MM.1S (cell line): ENCODE data around the gene GALNTL6.
"Not testable (repeated sequence)": the region's sequence is repeated elsewhere in the genome, so short reads cannot be mapped to it uniquely, and the experiment has no call there.

ENCODE experiments used
- DNase-seq: peaks from one replicate; pipeline ENCODE4 v3.0.0-alpha.2; 2015
- H2AFZ ChIP-seq: fragments of 300-600 bp; sonication (generic); 2 replicates; pipeline ENCODE4 v1.6.0; 2016; ENCODE audit warnings: antibody characterized with exemption, low read length
- H3F3A ChIP-seq: fragments of 300-600 bp; sonication (generic); 2 replicates; pipeline ENCODE4 v1.6.1; 2016; ENCODE audit warnings: mild to moderate bottlenecking, antibody characterized with exemption, low read length, moderate library complexity, mixed read lengths; ENCODE audit not compliant: insufficient read depth
- H3K27ac ChIP-seq: fragments of 300-600 bp; sonication (generic); 2 replicates; pipeline ENCODE4 v1.5.1; 2016; ENCODE audit warnings: mild to moderate bottlenecking, low read length
- H3K27me3 ChIP-seq: fragments of 300-600 bp; sonication (generic); replicated peaks from 2 replicates; pipeline ENCODE4 v1.6.0; 2016; ENCODE audit warnings: low read length; ENCODE audit not compliant: insufficient read depth
- H3K36me3 ChIP-seq: fragments of 300-600 bp; sonication (generic); replicated peaks from 2 replicates; pipeline ENCODE4 v1.6.1; 2016; ENCODE audit warnings: mild to moderate bottlenecking, low read length, mixed read lengths; ENCODE audit not compliant: insufficient read depth
- H3K4me1 ChIP-seq: fragments of 300-600 bp; sonication (generic); 2 replicates; pipeline ENCODE4 v1.6.1; 2016; ENCODE audit warnings: low read length, mixed read lengths
- H3K4me2 ChIP-seq: fragments of 300-600 bp; sonication (generic); 2 replicates; pipeline ENCODE4 v1.6.0; 2016; ENCODE audit warnings: low read depth, low read length
- H3K4me3 ChIP-seq: fragments of 300-600 bp; sonication (generic); 2 replicates; pipeline ENCODE4 v1.5.1; 2016; ENCODE audit warnings: low read length, mixed read lengths
- H3K79me2 ChIP-seq: fragments of 300-600 bp; sonication (generic); 2 replicates; pipeline ENCODE4 v1.6.1; 2016; ENCODE audit warnings: mixed run types, low read length, mixed read lengths
- H3K9ac ChIP-seq: fragments of 300-600 bp; sonication (generic); 2 replicates; pipeline ENCODE4 v1.6.1; 2016; ENCODE audit warnings: low read length, mixed read lengths
- H3K9me2 ChIP-seq: fragments of 300-600 bp; sonication (generic); replicated peaks from 2 replicates; pipeline ENCODE4 v1.6.1; 2016; ENCODE audit warnings: mild to moderate bottlenecking, low read length, mixed read lengths; ENCODE audit not compliant: insufficient read depth
- H3K9me3 ChIP-seq: fragments of 300-600 bp; sonication (generic); replicated peaks from 2 replicates; pipeline ENCODE4 v1.6.1; 2016; ENCODE audit warnings: mild to moderate bottlenecking, low read length, mixed read lengths; ENCODE audit not compliant: insufficient read depth
- H4K20me1 ChIP-seq: fragments of 300-600 bp; sonication (generic); 2 replicates; pipeline ENCODE4 v1.6.1; 2016; ENCODE audit warnings: mild to moderate bottlenecking, low read length, moderate library complexity, mixed read lengths; ENCODE audit not compliant: insufficient read depth
- EZH2 ChIP-seq: fragments of 300-600 bp; sonication (generic); optimal IDR thresholded peaks from 2 replicates; pipeline ENCODE3; 2017; ENCODE audit warnings: low read depth, mild to moderate bottlenecking, antibody characterized with exemption, low read length, mixed read lengths
- EZH2phosphoT487 ChIP-seq: fragments of 300-600 bp; sonication (generic); IDR thresholded peaks from 2 replicates; pipeline ENCODE4 v1.6.1; 2018; ENCODE audit warnings: antibody characterized with exemption, low read length
- TF ChIP-seq, protein P1 (sequence below): fragments of 300-600 bp; sonication (generic); IDR thresholded peaks from 2 replicates; pipeline ENCODE4 v1.5.1; 2016; ENCODE audit warnings: antibody characterized with exemption, low read length, mixed read lengths

The GALNTL6 gene

DNA sequence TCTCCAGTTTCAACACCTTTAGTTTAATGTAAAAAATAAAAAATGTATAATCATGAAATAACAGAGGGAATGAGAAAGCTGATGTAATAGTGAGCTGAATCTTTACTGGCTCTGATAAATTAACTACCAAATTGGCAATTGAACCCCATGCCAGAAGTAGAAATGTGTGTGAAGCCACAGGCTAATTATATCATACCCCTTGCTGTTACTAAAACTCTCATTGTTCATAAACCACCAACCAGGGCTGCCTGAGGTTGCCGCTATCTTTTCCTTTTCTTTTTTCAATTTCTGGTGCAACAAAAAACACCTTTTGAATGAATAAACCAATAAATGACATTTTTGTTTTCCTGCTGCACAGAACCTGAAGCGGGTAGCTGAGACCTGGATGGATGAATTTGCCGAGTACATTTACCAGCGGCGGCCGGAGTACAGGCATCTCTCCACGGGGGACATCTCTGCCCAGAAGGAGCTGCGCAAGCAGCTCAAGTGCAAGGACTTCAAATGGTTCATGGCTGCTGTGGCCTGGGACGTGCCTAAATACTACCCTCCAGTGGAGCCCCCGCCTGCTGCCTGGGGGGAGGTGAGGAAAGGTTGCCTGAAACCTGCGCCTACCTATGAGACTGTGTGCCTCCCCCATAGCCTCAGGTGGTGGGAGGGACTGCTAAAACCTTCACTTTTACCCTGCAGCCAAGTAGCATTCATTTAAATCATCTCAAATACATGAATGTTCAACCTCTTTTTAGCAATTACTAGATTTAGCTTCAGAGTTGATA, 1138.7 kb downstream of the GALNTL6 start:
- H3K79me2 ChIP-seq = no peaks in the 10 kb centered on the region
- TF ChIP-seq EZH2phosphoT487 (no peak), EZH2 (no peak)
- TF ChIP-seq, protein P1, sequence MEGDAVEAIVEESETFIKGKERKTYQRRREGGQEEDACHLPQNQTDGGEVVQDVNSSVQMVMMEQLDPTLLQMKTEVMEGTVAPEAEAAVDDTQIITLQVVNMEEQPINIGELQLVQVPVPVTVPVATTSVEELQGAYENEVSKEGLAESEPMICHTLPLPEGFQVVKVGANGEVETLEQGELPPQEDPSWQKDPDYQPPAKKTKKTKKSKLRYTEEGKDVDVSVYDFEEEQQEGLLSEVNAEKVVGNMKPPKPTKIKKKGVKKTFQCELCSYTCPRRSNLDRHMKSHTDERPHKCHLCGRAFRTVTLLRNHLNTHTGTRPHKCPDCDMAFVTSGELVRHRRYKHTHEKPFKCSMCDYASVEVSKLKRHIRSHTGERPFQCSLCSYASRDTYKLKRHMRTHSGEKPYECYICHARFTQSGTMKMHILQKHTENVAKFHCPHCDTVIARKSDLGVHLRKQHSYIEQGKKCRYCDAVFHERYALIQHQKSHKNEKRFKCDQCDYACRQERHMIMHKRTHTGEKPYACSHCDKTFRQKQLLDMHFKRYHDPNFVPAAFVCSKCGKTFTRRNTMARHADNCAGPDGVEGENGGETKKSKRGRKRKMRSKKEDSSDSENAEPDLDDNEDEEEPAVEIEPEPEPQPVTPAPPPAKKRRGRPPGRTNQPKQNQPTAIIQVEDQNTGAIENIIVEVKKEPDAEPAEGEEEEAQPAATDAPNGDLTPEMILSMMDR = no peak
- H3K4me3 ChIP-seq = no peak overlapping the region
- H3K27ac ChIP-seq = no peak overlapping the region
- H3K36me3 ChIP-seq = no peaks in the 10 kb centered on the region
- no peaks in the 10 kb centered on the region for H3K4me1 ChIP-seq
- no peaks in the 10 kb centered on the region for H3K9me3 ChIP-seq
- DNase-seq = no peak
- no peaks in the 10 kb centered on the region for H3K9me2 ChIP-seq
- no peak overlapping the region for H3K9ac ChIP-seq
- H2AFZ ChIP-seq = no peak overlapping the region
- H3K4me2 ChIP-seq = no peak overlapping the region
- H3K27me3 ChIP-seq = no peaks in the 10 kb centered on the region
- H3F3A ChIP-seq = no peaks in the 10 kb centered on the region
- H4K20me1 ChIP-seq = no peaks in the 10 kb centered on the region

DNA sequence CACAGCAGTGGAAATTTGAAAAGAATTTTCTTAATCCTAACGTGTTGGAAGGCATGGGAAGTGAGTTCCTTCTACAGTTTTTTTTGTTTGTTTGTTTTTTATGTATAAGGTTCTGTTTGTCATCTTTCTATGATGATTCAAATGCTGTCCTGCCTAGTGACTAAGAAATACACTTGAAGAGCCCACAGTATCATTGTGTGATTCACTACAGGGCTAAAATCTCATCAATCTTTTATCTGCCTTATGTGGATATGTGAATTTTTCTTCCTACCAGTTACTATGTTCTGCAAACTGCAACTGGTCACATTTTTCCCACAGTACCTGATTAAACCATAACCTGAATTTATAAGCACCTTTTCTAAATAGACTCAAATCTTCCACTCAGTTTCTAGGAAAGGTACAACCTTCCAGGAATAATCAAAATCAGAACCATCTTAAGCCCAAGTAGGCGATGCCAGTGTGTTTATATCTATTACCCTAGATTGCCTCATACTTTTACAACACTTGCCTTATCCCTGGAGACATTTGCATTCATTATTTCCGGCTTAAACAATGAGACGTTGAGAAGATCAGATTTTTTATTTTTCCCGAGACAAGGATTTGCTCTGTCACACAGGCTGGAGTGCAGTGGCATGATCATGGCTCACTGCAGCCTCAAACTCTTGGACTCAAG, 1140.8 kb downstream of the GALNTL6 start:
- Histone ChIP-seq H3K4me2 (no peak overlapping the region), H3K9ac (no peak overlapping the region), H3K36me3 (no peaks in the 10 kb centered on the region), H3F3A (no peaks in the 10 kb centered on the region), H3K4me3 (no peak overlapping the region), H2AFZ (no peak overlapping the region), H4K20me1 (no peaks in the 10 kb centered on the region), H3K9me3 (no peaks in the 10 kb centered on the region), H3K27me3 (no peaks in the 10 kb centered on the region), H3K79me2 (no peaks in the 10 kb centered on the region), H3K4me1 (no peaks in the 10 kb centered on the region), H3K27ac (no peak overlapping the region), H3K9me2 (no peaks in the 10 kb centered on the region)
- TF ChIP-seq EZH2phosphoT487 (no peak), EZH2 (no peak)
- TF ChIP-seq, protein P1 = no peak
- DNase-seq = no peak

- not testable (repeated sequence) for DNase-seq, H3K4me1 ChIP-seq, H3K79me2 ChIP-seq, H3F3A ChIP-seq, H3K4me3 ChIP-seq, H3K9me3 ChIP-seq, H3K4me2 ChIP-seq, H3K27me3 ChIP-seq, H3K9me2 ChIP-seq, H3K27ac ChIP-seq, H4K20me1 ChIP-seq, H3K9ac ChIP-seq, H3K36me3 ChIP-seq, H2AFZ ChIP-seq
Measured at GRCh38 chr4:172956340-172956739, 1143.1 kb downstream of the GALNTL6 start.

- Histone ChIP-seq H3K9me2 (no peaks in the 10 kb centered on the region), H3F3A (no peaks in the 10 kb centered on the region), H3K9me3 (no peaks in the 10 kb centered on the region), H3K27ac (no peak overlapping the region), H3K4me2 (no peak overlapping the region), H3K9ac (no peak overlapping the region), H3K27me3 (no peaks in the 10 kb centered on the region), H2AFZ (no peak overlapping the region), H4K20me1 (no peaks in the 10 kb centered on the region), H3K79me2 (no peaks in the 10 kb centered on the region), H3K4me1 (no peaks in the 10 kb centered on the region), H3K36me3 (no peaks in the 10 kb centered on the region), H3K4me3 (no peak overlapping the region)
- DNase-seq = no peak
- no peak for TF ChIP-seq EZH2
- no peak for TF ChIP-seq EZH2phosphoT487
- TF ChIP-seq, protein P1 = no peak
Measured at GRCh38 chr4:172957216-172957615, 1144.0 kb downstream of the GALNTL6 start.
